Measurements from ENCODE around the gene C11orf71.

DNA sequence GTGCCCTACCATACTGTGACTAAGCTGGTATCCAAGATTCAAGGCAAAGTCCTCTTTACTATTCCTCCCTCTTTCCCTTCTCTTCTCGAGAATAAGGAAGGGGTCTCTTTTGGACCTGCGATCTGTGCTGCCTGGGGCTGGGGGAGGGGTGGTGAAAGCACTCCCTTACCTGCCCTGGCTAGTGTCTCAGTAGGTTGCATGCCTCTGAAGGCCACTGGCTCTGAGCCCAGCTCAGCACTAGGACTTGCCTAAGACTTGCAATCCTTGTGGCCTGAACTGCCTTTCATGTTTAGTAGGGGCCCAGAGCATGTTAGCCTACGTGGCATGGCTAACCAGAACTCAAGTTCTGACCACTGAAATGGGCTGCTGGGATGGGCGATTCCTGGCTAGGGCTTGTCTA lies 26.0 kb upstream of the C11orf71 start:
- TF ChIP-seq, protein P1, sequence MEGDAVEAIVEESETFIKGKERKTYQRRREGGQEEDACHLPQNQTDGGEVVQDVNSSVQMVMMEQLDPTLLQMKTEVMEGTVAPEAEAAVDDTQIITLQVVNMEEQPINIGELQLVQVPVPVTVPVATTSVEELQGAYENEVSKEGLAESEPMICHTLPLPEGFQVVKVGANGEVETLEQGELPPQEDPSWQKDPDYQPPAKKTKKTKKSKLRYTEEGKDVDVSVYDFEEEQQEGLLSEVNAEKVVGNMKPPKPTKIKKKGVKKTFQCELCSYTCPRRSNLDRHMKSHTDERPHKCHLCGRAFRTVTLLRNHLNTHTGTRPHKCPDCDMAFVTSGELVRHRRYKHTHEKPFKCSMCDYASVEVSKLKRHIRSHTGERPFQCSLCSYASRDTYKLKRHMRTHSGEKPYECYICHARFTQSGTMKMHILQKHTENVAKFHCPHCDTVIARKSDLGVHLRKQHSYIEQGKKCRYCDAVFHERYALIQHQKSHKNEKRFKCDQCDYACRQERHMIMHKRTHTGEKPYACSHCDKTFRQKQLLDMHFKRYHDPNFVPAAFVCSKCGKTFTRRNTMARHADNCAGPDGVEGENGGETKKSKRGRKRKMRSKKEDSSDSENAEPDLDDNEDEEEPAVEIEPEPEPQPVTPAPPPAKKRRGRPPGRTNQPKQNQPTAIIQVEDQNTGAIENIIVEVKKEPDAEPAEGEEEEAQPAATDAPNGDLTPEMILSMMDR (IDR thresholded peaks at IDR 0.05; ENCODE audit: insufficient read depth, low read length, poor library complexity, severe bottlenecking), result no peak
- TF ChIP-seq EZH2phosphoT487 (conservative IDR thresholded peaks at IDR 0.05; ENCODE audit: low read length), result no peak
